HepG2 (cell line): Measurements from ENCODE around the gene TMEM129. TPM values are rescaled to one million over a fixed set of nuclear protein-coding genes. Genes with fewer than 3 reads are reported as not detected.
A peak's percentile ranks its signal among the peaks of the same experiment; 100 is the strongest.

Experiments
- HIC2 ChIP-seq: sonication (generic); formaldehyde crosslinking; IDR thresholded peaks from 2 replicates; pipeline ENCODE4 v1.9.0; 2022; ENCODE audit warnings: low read depth, missing genetic modification reagents
- JDP2 ChIP-seq: sonication (generic); formaldehyde crosslinking; IDR thresholded peaks from 2 replicates; pipeline ENCODE4 v1.8.1; 2022; ENCODE audit warnings: missing genetic modification reagents, borderline replicate concordance
- KLF9 ChIP-seq: IDR thresholded peaks from 2 replicates; pipeline ENCODE4 v1.6.1; 2016; ENCODE audit warnings: low read depth
- KMT2A ChIP-seq: sonication (generic); formaldehyde crosslinking; IDR thresholded peaks from 2 replicates; pipeline ENCODE4 v1.4.0; 2020; ENCODE audit warnings: missing genetic modification reagents
- RAD51 ChIP-seq: fragments of 450-650 bp; IDR thresholded peaks from 2 replicates; pipeline ENCODE4 v1.6.1; 2016; ENCODE audit warnings: borderline replicate concordance
- RXRA ChIP-seq: sonication (generic); formaldehyde crosslinking; IDR thresholded peaks from 2 replicates; pipeline ENCODE4 v1.5.1; 2020; ENCODE audit warnings: missing genetic modification reagents
- SAFB2 ChIP-seq: sonication (generic); formaldehyde crosslinking; IDR thresholded peaks from 2 replicates; pipeline ENCODE4 v1.5.1; 2020; ENCODE audit warnings: missing genetic modification reagents, low read depth, mild to moderate bottlenecking, borderline replicate concordance
- TBX2 ChIP-seq: sonication (generic); formaldehyde crosslinking; IDR thresholded peaks from 2 replicates; pipeline ENCODE4 v1.5.0; 2020; ENCODE audit warnings: missing genetic modification reagents, mild to moderate bottlenecking, borderline replicate concordance
- TCF7L2 ChIP-seq: IDR thresholded peaks from 2 replicates; pipeline ENCODE4 v1.6.1; 2011; ENCODE audit warnings: mild to moderate bottlenecking, low read depth, low read length, moderate library complexity
- TFDP2 ChIP-seq: sonication (generic); formaldehyde crosslinking; IDR thresholded peaks from 2 replicates; pipeline ENCODE4 v1.4.0; 2020; ENCODE audit warnings: missing genetic modification reagents
- ZBTB38 ChIP-seq: sonication (generic); formaldehyde crosslinking; IDR thresholded peaks from 2 replicates; pipeline ENCODE4 v1.5.1; 2020; ENCODE audit warnings: mild to moderate bottlenecking, missing genetic modification reagents
- ZBTB4 ChIP-seq: sonication (generic); formaldehyde crosslinking; IDR thresholded peaks from 2 replicates; pipeline ENCODE4 v1.4.0; 2020; ENCODE audit warnings: missing genetic modification reagents, mild to moderate bottlenecking, borderline replicate concordance
- ZNF281 ChIP-seq: sonication (generic); formaldehyde crosslinking; IDR thresholded peaks from 2 replicates; pipeline ENCODE4 v1.4.0; 2020; ENCODE audit warnings: missing genetic modification reagents, borderline replicate concordance
- ZNF562 ChIP-seq: sonication (generic); formaldehyde crosslinking; IDR thresholded peaks from 2 replicates; pipeline ENCODE4 v1.8.0; 2022; ENCODE audit warnings: missing genetic modification reagents, borderline replicate concordance
- ZNF567 ChIP-seq: sonication (generic); formaldehyde crosslinking; IDR thresholded peaks from 2 replicates; pipeline ENCODE4 v1.8.1; 2023; ENCODE audit warnings: mild to moderate bottlenecking, missing genetic modification reagents, borderline replicate concordance
- ZNF703 ChIP-seq: sonication (generic); formaldehyde crosslinking; IDR thresholded peaks from 2 replicates; pipeline ENCODE4 v1.5.1; 2020; ENCODE audit warnings: missing genetic modification reagents, mild to moderate bottlenecking, moderate library complexity, borderline replicate concordance
- ZNF724P ChIP-seq: sonication (generic); formaldehyde crosslinking; IDR thresholded peaks from 2 replicates; pipeline ENCODE4 v1.8.0; 2022; ENCODE audit warnings: missing genetic modification reagents, borderline replicate concordance
- ZNF766 ChIP-seq: sonication (generic); formaldehyde crosslinking; IDR thresholded peaks from 2 replicates; pipeline ENCODE4 v1.5.0; 2020; ENCODE audit warnings: missing genetic modification reagents, borderline replicate concordance
- ZNF775 ChIP-seq: sonication (generic); formaldehyde crosslinking; IDR thresholded peaks from 2 replicates; pipeline ENCODE4 v1.4.0; 2020; ENCODE audit warnings: missing genetic modification reagents, mild to moderate bottlenecking, moderate library complexity, borderline replicate concordance
- polyA plus RNA-seq, 8 experiments: library from polyadenylated mRNA; depleted of rRNA in 3 of 8; stranded (reverse) in 7 of 8; unstranded in 1 of 8; fragments of >200 nt; fragmentation: Illumina TruSeq in 4 of 8; extraction: Trizol in 4 of 8; gene quantifications; 2 replicates each; pipeline versions ENCODE4 v1.2.1 to v1.2.3, GENCODE V29; 2011 to 2016; ENCODE audit warnings: low read depth in 4 of 8, missing spikeins in 1 of 8, mixed read lengths in 1 of 8; ENCODE audit not compliant: insufficient read depth in 1 of 8
- total RNA-seq, 5 experiments: library from RNA; depleted of rRNA; stranded (reverse); fragments of >200 nt; fragmentation: Illumina TruSeq; extraction: Trizol; gene quantifications; 2 replicates each; pipeline ENCODE4 v1.2.3, GENCODE V29; 2016; ENCODE audit warnings: low read depth in 1 of 5
- TF ChIP-seq, protein P1 (sequence below): sonication (generic); formaldehyde crosslinking; IDR thresholded peaks from 2 replicates; pipeline ENCODE4 v1.4.0; 2020; ENCODE audit warnings: missing genetic modification reagents

TMEM129 gene
- total and polyA plus RNA-seq, 2 of the 13 experiments (the other 11 are each of a cell fraction or from before 2014, with no cell fraction given) = 19.0 to 25.8 TPM

- TF ChIP-seq ZBTB4 (peak; percentile 84; the same call in 1 of the 2 replicates), TCF7L2 (no peak), ZNF281 (CRISPR knock-in tag) (peak; percentile 6; the same call in 1 of the 2 replicates), SAFB2 (CRISPR knock-in tag) (no peak), KMT2A (0 out of 2 replicates have a peak, but pooled peaks have one; percentile 4), RXRA (CRISPR knock-in tag) (peak; percentile 98), ZNF775 (CRISPR knock-in tag) (no peak), ZNF724P (CRISPR knock-in tag) (no peak), TBX2 (peak; percentile 24; the same call in 1 of the 2 replicates), TFDP2 (CRISPR knock-in tag) (0 out of 2 replicates have a peak, but pooled peaks have one; percentile 6), HIC2 (CRISPR knock-in tag) (peak; percentile 25; the same call in 1 of the 2 replicates), ZNF567 (no peak), ZNF562 (CRISPR knock-in tag) (no peak), RAD51 (no peak), ZNF703 (CRISPR knock-in tag) (0 out of 2 replicates have a peak, but pooled peaks have one; percentile 36), KLF9 (no peak), ZNF766 (CRISPR knock-in tag) (no peak), ZBTB38 (peak; percentile 5), JDP2 (no peak)
- TF ChIP-seq, protein P1, sequence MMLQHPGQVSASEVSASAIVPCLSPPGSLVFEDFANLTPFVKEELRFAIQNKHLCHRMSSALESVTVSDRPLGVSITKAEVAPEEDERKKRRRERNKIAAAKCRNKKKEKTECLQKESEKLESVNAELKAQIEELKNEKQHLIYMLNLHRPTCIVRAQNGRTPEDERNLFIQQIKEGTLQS (CRISPR knock-in tag) = no peak
Measured at GRCh38 chr4:1747603-1747967, 26.5 kb upstream of the TMEM129 start (continued).
